Fibroblast of mammary gland (primary cell): Measurements from ENCODE around the gene RSAD2.

Source experiments
- DNase-seq: peaks from one replicate; pipeline ENCODE4 v3.0.0-alpha.2; 2010; ENCODE audit warnings: low read depth
- H3K4me3 ChIP-seq: 2 replicates; pipeline ENCODE4 v1.5.1; 2011; ENCODE audit warnings: low read depth, mild to moderate bottlenecking, low read length, moderate library complexity; ENCODE audit not compliant: control insufficient read depth
- TF ChIP-seq, protein P1 (sequence below): conservative IDR thresholded peaks from 2 replicates; pipeline ENCODE4 v1.5.1; 2011; ENCODE audit warnings: low read depth, low read length, inconsistent platforms; ENCODE audit not compliant: control insufficient read depth, insufficient read depth

Gene RSAD2

DNA sequence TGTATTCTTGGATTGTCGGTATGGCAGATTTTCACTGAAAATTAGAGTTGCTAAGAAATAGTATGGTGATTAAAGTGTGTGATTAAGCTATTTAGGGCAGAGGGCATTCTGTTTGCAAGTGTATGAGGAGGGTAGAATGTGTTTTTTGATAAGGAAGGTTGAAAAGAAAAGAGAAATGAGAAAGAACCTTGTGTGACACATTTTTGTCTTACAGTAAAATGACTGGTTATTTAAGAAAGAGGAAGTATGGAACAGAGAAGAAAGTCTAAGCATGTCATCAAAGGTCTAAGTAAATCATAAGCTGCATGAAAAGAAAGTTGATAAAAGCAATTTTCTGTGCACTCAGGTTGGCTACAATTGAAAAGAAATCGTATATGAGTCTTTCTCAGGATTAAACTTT is 5.2 kb upstream of the RSAD2 start:
- no peak for DNase-seq
- TF ChIP-seq, protein P1, sequence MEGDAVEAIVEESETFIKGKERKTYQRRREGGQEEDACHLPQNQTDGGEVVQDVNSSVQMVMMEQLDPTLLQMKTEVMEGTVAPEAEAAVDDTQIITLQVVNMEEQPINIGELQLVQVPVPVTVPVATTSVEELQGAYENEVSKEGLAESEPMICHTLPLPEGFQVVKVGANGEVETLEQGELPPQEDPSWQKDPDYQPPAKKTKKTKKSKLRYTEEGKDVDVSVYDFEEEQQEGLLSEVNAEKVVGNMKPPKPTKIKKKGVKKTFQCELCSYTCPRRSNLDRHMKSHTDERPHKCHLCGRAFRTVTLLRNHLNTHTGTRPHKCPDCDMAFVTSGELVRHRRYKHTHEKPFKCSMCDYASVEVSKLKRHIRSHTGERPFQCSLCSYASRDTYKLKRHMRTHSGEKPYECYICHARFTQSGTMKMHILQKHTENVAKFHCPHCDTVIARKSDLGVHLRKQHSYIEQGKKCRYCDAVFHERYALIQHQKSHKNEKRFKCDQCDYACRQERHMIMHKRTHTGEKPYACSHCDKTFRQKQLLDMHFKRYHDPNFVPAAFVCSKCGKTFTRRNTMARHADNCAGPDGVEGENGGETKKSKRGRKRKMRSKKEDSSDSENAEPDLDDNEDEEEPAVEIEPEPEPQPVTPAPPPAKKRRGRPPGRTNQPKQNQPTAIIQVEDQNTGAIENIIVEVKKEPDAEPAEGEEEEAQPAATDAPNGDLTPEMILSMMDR = no peak
- H3K4me3 ChIP-seq = no peak overlapping the region

DNA sequence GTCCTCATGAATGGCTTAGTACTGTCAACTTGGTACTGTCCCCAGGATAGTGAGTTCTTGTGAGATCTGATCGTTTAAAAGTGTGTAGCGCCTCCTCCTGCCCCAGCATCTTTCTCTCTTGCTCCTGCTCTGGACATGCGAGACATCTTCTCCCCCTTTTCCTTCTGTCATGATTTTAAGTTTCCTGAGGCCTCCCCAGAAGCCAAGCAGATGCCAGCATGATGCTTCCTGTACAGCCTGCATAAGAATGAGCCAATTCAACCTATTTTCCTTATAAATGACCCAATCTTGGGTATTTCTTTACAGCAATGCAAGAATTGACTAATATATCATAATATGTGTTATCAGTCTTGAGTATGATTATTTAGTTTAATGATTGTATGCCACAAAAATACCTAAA is 3.5 kb upstream of the RSAD2 start:
- TF ChIP-seq, protein P1 = no peak
- no peak for DNase-seq
- H3K4me3 ChIP-seq = no peak overlapping the region

DNA sequence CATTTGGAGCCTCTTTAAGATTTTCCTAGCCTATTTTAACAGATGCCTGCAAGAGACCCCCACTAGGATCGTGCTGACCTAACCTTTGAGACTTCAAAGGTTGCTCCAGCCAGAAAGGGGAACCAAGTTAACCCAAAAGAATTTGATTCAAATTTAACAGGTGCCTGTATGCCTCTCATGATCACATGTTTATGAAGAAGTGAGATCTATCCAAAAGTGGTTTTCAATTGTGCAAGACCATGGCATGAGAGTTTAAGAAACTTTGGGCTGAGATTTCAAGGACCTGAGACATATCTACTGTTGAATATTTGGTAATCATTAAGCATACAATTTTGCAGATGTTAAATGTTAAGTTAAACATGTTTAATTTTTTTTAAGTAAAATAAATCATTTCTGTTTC is 1.3 kb upstream of the RSAD2 start:
- no peak for DNase-seq
- H3K4me3 ChIP-seq = no peak overlapping the region
- TF ChIP-seq, protein P1 = no peak

DNA sequence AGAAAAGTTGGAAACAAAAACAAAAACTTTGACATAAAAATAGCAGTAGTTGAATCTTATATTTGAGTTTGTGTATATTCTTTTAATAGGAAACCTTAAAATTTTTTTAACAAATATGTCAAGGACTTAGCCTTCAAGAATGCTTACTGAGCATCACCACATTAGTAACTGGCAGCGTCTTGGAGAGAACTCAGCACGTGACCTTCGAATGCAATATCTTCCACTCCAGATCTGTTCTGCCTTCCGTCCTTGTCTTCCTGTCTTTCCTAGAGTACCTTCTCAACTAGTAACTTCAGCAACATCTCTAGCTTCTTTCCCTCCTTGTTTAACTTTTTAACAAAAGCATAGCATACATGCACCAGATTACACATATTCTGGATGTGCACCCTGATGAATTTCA is 972 bp downstream of the RSAD2 start:
- H3K4me3 ChIP-seq = no peak overlapping the region
- TF ChIP-seq, protein P1 = no peak
- DNase-seq = no peak

DNA sequence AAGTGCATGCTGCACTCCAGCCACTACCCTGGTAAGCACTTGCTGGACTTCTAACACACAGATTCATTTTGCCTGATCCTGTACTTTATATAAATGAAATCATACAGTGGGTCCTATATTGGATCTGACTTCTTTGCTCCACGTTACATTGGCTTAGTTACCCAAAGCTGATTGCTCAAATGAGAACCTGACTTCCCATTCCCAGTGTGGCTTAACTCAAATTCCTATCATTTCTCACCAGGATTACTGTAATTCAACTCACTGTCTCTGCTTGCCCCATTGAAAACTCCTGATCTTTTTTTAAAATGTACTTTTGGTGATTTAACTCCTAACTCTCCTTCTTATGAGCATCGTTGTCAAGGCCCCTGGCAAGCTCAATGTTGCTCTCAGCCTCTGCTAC is 1.4 kb downstream of the RSAD2 start:
- no peak overlapping the region for H3K4me3 ChIP-seq
- no peak for DNase-seq
- TF ChIP-seq, protein P1 = no peak

DNA sequence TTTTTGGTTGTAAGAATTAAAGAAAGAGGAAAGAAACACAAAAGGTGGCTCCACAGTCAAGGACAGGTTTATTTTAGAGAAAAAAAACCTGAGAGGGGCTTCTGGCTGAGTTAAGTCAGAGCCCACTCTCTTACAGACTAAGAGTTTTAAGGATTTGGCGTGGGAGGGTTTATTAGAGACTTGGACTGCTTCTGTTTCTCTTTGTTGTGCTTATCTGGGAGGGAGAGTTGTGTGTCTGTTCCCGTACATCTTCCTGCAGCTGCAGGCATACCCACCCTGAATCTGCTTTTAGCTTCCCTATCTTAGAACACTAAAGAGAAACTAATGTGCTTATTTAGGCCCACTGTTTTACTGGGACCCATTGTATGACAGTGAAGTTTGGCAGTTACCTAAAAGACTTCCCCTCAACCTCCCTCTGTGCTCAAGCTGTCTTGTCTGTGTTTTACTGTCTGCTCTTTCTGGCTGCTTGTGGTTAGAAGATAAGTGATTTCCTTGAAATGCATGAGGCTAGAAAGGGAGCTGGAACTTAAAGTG is 2.7 kb downstream of the RSAD2 start:
- H3K4me3 ChIP-seq = no peak overlapping the region
- no peak for DNase-seq
- TF ChIP-seq, protein P1 = no peak

DNA sequence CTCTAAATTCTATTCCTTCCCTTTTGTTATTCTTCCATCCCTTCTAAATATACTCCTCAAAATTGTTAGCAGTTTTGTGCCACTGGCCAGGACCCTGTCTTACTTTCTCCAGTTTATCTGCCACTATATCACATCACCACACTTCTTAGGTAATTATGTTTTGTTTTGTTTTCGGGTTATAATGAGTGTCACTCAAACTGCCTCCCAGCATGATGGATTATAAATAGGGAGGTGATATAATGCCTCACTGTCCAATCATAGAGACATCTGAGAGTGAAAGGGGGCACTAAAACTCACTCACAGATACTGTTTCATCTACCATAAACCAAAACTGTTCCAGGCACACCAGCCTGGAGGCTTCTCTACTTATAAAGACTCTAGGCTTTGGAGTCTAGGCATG is 3.5 kb downstream of the RSAD2 start:
- TF ChIP-seq, protein P1 = no peak
- no peak overlapping the region for H3K4me3 ChIP-seq
- no peak for DNase-seq
